Measurements from ENCODE around the gene HTR3D.
"Not testable (repeated sequence)": the region's sequence is repeated elsewhere in the genome, so short reads cannot be mapped to it uniquely, and the experiment has no call there.

HTR3D gene

DNA sequence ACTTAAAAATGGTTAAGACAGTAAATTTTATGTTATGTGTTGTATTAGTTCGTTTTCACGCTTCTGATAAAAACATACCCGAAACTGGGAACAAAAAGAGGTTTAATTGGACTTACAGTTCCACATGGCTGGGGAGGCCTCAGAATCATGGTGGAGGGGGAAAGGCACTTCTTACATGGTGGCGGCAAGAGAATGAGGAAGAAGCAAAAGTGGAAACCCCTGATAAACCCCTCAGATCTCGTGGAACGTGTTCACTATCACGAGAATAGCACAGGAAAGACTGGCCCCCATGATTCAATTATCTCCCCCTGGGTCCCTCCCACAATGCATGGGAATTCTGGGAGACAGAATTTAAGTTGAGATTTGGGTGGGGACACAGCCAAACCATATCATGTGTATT lies 39.6 kb downstream of the HTR3D start:
- not testable (repeated sequence) for DNase-seq

DNA sequence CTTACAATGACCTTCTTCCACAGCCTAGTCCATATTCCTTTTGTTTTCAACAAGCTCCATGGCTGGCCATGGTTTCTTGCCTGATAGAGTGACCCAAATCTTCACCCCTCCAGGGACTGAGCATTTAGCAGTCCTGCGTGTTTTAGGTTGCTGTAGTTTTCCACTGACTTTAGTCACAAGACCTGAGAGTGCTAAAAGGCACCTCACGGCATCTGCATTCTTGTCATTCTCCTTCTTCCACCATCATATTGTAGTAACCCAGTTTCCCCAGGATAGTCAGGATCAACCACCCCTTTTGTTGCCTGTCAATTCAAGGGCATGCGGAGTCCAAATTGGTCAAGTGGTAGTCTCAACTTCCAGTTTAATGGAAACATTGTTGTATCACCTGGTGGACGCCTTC lies 42.1 kb downstream of the HTR3D start:
- no peak for DNase-seq

DNA sequence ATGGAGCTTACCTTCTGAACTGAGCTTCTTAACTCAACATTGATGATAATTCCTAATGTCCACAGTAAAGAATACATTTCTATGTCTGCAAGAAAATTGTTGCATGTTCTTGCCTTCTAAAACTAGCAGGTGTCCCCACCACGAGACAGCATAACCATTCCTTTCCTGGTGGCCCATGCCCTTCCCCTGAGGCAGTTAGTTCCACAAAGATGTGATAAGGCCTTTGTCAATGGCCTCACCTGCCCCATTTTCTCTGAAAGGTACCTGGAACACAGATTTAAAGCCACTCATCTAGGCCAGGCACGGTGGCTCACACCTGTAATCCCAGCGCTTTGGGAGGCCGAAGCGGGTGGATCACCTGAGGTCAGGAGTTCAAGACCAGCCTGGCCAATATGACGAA lies 44.4 kb downstream of the HTR3D start:
- DNase-seq: no peak

DNA sequence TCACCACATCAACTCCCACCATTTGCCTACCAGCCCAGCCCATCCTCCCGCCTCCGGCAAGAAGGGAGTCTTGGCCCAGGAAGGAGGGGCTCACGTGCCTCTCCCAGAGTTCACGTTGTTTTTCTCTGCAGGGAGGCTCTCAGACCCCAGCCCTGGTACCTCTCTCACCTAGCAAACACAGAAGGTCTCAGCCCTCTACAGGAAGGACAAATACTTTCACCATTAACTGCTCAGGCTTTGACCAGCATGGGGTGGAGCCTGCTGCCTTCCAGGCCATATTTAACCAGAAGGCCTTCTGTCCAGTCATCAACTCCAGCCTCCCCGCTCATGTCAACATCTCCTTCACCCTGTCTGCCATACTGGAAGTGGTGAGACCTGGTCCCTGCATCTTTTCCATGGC lies 46.3 kb downstream of the HTR3D start:
- no peak for DNase-seq

DNA sequence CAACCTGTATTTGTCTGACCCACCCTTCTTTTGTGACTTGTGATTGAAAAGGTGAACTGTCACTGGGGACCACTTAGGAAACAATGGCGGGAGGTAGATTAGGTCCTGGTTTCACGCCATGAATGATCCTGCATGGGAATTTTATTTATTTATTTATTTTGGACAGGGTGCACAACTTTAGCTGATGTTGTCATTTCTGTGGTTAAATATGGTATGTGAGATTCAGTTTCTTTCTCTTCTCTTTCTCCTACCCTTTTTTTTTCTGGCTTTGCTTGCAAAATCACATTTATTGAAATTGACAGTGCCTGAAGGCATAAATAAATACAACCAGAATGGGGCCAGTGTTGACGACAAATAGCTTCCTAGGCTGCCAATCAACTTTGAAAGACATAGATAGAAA lies 47.3 kb downstream of the HTR3D start:
- DNase-seq: no peak

DNA sequence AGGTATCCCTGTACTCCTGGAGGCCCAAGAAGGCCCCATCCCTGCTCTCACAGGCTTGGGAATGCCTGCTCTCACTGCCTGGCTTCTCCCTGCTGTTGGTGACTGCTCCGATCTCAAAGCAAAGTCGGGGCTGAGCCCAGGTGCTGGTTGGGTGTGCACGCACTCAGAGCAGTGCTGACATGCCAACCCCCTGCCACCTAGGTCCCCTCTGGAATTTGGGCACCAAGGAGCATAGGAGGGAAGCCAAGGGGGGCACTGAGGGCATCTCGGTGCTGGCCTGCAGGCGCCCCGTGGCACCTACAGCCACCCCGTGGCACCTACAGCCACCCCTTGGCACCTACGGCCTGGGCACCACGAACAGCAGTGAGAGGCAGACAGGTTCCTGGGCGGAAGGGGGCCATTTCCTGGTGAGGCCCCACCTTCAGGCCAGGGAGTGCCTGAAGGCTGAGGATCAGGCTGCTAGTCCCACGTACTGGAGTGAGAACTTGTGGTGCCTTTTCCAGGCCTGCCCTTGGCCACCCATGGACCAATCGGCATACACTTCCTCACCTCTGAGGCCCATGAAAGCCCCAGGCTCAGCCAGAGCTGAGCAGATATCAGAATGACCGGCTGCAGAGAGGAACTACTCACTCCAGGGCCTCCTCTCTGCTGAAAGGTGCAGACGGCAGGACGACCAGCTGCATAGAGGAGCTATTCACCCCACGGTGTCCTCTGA lies 49.7 kb downstream of the HTR3D start:
- no peak for DNase-seq

DNA sequence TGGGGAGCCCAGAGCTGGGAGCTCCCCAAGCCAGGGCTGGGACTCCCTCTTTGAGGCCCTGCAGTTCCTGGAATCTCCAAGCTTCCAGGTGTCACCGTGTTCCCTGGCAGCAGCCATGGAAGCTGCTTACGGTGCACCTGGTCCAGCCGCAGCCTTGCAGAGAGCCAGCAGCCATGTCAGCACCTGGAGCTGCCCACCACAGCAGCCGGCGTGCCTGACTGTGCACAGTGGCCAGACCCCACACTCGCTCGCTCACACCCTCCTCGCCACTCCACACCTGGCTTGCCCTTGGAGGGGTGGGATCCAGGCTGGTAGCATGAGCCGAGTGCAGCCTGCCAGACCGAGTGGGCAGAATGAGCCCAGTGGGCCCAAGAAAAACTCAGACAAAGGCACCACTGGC lies 50.5 kb downstream of the HTR3D start:
- DNase-seq: no peak

DNA sequence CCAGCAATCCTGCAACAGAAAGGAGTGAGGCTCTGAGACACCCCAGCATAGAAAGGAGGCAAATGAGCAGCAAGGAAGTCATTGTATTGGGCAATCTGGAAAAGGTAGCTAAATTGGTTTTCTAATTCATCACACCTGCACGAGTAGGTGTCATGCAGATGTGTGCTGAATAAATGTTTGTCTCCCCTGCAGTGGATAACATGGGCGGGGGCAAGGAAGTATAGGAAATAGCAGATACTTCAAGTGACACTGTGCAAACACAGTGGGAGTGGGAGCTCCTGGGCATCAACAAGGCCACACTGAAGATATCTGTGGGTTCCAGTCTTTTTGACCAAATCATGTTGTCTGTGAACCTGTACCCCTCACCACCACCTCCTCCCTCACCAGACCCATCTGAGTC lies 50.9 kb downstream of the HTR3D start:
- DNase-seq: no peak

DNA sequence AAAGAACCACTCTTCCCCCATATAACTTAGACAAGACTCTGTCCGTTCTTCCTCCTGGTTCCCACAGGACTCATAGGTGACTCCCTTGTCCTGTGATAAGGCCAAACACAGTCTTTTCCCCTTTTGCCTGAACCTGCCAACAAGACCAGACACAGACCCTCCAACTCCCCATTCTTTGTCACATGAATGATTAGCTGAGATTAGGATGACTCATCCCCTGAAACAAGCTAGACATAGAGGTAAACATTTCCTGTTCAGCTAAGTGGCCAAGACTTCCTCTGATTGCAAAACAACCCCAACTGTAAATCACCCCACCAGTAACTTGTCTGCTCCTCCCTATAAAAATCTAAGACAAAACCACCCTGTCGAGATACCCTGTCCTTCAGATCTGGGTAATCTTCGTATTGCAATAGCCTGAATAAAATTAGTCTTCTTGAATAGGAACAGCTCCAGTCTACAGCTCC lies 53.9 kb downstream of the HTR3D start:
- DNase-seq: no peak

Data from NCI-H446 (cell line).